GM12801 (cell line): Measurements from ENCODE around the gene CDHR2.

Source experiments
- TF ChIP-seq, protein P1 (sequence below): IDR thresholded peaks from one replicate; pipeline ENCODE4 v1.5.1; 2011; ENCODE audit warnings: control low read depth; ENCODE audit not compliant: insufficient read length; ENCODE audit errors: extremely low read depth

Gene CDHR2

DNA sequence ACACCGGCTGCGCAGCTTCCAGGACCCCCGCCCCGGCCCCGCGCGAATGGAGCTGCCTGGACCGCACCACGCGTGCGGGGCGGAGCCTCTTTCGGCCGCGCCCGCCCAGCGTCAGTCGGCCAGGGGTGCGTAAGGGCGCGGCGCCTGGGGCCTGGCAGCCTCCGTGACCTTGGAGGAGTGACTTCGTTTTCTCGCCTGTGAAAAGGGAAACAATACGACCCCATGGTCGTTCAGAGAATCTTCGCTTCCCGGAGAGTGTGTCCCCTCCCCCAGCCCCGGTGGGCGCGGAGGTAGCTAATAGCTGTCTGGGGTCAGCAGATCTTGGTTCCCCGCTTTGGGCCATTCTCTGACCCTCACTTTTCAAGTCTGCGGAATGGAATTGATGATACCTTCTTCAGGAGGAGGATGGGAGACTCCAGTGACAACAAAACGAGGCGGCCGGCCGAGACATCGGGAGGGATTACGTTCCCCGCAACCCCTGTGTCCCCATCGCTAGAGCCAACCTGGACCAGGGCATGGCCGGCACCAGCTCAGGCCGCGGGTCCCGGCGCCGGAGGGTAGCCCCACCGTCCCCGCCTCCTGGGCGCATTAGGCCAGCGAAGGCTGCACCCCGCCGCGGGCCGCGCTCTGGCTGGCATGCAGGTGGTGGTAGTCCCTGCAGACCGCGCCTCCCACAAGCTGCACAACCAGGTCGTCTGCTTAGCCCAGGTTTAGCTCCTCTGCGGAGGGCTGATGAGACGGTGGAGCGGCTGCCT is 5.5 kb upstream of the CDHR2 start:
- TF ChIP-seq, protein P1, sequence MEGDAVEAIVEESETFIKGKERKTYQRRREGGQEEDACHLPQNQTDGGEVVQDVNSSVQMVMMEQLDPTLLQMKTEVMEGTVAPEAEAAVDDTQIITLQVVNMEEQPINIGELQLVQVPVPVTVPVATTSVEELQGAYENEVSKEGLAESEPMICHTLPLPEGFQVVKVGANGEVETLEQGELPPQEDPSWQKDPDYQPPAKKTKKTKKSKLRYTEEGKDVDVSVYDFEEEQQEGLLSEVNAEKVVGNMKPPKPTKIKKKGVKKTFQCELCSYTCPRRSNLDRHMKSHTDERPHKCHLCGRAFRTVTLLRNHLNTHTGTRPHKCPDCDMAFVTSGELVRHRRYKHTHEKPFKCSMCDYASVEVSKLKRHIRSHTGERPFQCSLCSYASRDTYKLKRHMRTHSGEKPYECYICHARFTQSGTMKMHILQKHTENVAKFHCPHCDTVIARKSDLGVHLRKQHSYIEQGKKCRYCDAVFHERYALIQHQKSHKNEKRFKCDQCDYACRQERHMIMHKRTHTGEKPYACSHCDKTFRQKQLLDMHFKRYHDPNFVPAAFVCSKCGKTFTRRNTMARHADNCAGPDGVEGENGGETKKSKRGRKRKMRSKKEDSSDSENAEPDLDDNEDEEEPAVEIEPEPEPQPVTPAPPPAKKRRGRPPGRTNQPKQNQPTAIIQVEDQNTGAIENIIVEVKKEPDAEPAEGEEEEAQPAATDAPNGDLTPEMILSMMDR, result no peak

DNA sequence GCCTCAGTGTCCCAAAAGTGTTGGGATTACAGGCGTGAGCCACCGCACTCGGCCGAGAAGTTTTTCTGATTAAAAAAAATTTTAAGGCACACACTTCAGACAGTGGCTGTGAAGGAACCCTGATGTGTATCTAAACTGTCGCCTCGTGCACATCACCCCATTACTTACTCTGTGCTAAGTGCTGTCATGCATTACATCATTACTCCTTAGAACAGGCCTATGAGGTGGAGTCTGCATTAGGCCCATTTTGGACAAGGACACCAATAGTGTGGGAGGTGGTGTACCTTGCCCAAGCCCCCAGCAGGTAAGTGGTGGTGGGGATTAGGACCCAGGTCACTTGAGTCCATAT is 3.8 kb upstream of the CDHR2 start:
- TF ChIP-seq, protein P1, result no peak

DNA sequence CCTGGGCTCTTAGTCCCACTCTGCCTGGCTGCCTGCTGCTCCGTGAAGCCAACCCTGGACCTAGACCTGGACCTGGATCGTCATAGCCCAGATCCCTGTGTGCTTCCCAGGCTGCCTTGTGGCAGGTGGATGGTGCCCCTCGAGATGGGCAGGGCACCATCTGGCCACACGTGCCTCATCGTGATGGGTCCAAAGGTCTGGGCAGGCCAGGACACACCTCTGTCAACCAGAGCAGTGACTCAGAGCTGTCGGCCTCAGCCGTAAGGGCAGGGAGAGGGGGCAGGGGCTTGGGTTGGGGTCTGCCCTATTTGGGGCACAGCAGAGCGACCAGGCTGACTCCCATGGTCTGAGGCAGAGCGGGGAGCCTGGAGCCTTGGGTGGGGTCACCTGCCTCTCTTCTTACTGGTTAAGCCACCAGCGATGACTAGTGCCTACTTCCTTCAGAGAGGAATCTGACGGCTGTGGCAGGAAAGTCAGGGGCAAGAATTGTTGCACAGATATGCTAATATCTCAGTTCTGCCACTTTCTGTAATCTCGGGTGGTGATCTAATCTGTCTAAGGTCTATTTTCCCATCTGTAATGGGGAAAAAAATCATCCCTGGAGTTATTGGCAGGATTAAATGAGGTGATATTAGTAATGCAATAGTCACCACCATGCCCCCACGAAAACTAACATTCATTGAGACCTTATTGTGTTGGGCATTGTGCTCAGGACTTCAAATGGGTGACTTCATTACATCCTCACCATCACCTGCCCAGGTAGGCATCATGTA is 3.2 kb upstream of the CDHR2 start:
- TF ChIP-seq, protein P1, result no peak

DNA sequence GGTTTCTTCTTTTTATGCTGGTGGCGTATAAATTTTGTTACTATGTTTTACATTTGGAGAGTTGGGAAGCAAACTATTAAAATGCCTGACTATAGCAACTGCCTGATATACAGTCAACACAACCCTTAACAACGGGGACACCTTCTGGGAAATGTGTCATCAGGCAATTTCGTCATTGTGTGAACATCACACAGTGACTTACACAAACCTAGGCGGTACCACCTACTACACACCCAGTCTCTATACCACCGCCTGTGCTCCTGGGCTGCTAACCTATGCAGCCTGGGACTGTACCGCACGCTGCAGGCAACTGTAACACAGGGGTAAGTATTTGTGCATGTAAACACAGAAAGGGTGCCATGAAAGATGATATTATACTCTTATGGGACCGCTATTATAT is 1.3 kb upstream of the CDHR2 start:
- TF ChIP-seq, protein P1, result no peak

DNA sequence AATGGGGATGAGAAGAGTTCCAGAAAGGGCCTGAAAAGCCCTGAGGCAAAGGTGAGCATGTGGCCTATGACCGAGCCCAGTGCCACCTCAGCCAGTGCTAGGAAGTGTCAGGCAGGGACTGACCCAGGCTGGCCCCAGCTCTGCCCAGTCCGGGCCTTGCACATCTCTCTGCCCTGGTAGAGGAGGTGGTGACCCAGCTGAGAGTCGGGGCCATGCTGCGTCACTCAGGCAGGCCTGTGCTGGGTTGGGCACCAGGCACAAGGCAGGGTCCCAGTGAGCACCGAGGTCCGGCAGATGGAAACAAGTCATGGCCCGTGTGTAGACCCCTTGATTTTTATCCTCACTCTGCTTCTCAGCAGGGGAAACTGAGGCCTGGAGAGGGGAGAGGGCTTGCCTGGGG is 729 bp downstream of the CDHR2 start:
- TF ChIP-seq, protein P1, result no peak

DNA sequence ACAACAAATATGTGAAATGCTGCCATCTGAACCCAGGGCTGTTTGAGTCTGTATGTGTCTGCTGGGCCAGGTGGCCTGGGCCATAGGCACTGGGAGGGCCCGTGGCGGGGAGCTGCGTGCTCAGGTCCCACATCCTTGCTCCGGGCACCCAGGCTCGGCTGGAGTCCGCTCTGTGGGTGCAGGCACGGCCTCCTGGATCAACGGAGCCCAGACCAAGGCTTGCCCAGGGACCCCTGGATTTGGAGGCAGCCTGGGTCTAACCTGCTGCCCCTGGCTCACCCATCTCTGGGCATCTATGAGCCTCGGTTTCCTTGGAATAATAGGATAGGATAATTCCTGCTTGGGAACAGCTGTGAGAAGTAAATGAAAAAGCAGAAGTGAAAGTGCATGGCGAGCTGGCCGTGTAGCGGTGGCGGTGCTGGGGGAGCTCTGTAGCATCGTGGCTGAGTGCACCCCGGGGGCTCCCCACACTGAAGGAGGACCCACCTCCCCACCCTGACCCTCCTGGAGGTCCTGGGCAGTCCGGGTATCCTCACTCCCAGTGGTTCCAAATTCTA is 1.2 kb downstream of the CDHR2 start:
- TF ChIP-seq, protein P1, result no peak

DNA sequence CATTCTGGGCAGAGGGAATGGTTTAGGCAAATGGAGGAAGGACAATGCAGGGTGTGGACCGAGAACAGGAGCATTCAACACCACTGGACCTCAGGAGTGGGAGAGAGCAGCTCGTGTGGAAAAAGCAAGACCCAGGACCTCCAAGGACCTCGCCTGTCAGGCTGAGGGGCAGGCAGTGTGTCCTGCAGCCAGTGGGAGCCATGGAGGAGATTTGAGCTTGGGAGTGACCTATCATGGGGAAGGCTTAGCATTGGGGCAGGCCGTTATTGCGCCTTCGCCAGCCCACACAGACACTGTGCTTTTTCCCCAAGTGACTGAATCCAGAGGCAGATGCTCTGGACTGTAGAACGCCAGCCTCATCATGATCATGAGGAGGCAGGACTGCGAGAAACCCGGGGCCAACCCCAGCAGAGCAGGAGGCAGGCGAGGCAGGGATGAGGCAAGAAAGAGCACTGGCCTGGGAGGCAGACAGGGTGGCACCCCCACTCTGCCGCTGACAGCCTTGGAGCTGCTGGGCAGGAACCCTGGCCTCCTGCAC is 3.3 kb downstream of the CDHR2 start:
- TF ChIP-seq, protein P1, result no peak
